ENCODE results near the gene PNN. TPM values are rescaled to one million over a fixed set of nuclear protein-coding genes. Genes with fewer than 3 reads are reported as not detected.
"Not testable (repeated sequence)": the region's sequence is repeated elsewhere in the genome, so short reads cannot be mapped to it uniquely, and the experiment has no call there.

PNN gene
- polyA plus RNA-seq, 1 donor, result 89.4 TPM

GRCh38 chr14:39181026-39181692, 6.1 kb downstream of the PNN start:
- no peak for DNase-seq (ENCODE audit: low read depth)

- no peak for DNase-seq (ENCODE audit: low read depth)
These were observed 6.6 kb downstream of the PNN start for GRCh38 chr14:39181693-39182047.

DNA sequence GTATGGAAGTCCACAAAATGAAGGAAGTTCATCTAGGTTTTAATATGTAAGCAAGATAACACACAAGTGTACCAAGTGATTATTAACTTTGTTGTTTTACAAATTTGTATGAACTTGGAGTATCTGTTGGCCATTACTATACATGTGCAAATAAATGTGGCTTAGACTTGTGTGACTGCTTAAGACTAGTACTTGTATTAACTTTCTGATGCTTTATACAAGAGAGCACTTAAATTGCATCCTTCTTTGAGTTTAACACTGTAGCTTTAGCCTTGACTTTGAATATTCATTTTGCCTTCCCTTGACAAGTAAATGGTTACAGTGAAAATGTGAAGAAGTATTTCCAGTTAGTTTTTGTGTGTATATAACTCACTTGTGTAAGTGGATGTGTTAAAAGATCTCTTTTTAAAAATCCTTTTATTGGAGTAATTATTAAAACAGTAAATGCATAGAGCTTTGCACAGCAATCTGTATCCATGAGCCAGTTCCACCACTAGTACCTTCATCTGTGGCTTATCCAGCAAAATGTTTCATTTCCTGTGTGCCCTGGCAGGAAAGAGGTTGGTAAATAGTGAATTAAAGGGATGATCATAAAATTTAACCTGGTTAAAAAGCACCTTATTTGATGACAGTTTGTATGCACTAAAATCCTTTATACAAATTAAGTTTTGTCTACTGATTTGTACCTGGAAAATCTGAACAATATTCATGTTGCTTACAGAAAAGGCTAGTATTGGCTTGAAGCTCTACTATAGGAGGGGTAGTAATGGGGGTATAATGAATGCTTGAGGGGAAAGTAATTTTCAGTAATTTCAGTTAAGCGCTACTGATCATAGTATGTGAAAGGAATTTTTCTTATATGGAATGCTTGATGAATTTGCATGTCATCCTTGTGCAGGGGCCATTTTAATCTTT, 8.0 kb downstream of the PNN start:
- DNase-seq (ENCODE audit: low read depth), result no peak

- not testable (repeated sequence) for DNase-seq (ENCODE audit: low read depth)
These were observed 8.6 kb downstream of the PNN start for GRCh38 chr14:39183685-39184003.

DNA sequence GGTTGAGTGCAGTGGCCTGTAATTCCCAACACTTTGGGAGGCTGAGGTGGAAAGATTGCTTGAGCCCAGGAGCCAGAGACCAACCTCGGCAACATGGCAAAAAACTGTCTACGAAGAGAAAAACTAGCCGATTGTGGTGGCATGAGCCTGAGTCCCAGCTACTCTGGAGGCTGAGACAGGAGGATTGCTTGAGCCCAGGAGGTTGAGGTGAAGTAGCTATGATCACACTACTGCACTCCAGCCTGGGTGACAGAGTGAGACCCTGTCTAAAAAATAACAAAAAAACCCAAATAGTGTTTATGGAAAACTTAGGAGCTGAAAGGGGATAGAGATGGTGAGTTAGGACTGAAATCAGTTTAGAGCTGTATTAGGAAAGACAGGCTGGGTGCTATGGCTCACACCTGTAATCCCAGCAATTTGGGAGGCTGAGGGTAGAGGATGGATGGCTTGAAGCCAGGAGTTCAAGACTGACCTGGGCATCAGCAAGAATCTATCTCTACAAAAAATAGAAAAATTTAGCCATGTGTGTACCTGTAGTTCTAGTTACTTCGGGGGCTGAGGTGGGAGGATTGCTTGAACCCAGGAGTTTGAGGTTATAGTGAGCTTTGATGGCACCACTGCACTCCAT, 9.7 kb downstream of the PNN start:
- no peak for DNase-seq (ENCODE audit: low read depth)

GRCh38 chr14:39185256-39186049, 10.4 kb downstream of the PNN start:
- DNase-seq (ENCODE audit: low read depth), result no peak

DNA sequence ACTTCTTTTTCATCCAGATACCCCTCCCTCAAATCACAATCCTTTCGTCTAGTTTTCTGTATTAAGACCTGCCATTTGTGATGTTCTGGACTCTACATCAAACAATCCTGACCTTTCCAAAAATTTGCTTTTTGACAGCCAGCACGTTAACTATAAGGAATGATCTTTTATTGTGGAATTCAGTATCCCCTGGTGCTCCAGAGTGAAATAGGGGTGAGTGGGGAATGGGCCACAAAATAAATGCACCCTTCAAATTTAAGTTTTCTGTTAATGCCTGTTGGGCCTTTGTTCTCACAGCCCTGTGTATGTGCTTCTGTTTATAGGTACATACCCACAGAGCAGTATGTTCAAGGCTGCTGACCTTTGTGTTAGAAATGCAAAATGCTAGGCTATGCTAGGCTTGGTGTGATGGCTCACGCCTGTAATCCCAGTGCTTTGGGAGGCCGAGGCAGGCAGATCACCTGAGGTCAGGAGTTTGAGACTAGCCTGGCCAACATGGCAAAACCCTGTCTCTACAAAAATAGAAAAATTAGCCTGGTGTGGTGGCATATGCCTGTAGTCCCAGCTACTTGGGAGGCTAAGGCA, 12.0 kb downstream of the PNN start:
- DNase-seq (ENCODE audit: low read depth), result no peak

GRCh38 chr14:39203659-39204606, 28.9 kb downstream of the PNN start:
- DNase-seq (ENCODE audit: low read depth), result no peak

GRCh38 chr14:39207430-39207829, 32.4 kb downstream of the PNN start:
- not testable (repeated sequence) for DNase-seq (ENCODE audit: low read depth)

DNA sequence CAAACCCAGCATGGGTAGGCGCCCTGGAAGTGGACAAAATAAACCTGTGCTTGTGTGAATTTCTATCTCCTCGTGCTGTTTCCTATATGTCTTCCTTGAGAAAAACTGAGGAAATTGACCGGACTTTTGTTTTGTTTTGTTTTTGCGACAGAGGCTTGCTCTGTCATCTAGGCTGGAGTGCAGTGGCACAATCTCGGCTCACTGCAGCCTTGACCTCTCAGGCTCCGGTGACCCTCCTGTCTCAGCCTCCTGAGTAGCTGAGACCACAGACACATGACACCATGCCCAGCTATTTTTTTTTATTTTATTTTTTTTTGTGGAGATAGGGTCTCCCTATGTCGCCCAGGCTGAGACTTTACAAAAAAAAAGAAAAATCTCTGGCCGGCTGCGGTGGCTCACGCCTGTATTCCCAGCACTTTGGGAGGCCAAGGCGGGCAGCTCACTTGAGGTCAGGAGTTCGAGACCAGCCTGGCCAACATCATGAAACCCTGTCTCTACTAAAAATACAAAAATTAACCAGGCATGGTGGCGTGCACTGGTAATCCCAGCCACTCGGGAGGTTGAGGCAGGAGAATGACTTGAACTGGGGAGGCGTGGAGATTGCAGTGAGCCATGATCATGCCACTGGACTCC, 36.2 kb downstream of the PNN start:
- DNase-seq (ENCODE audit: low read depth), result no peak

DNA sequence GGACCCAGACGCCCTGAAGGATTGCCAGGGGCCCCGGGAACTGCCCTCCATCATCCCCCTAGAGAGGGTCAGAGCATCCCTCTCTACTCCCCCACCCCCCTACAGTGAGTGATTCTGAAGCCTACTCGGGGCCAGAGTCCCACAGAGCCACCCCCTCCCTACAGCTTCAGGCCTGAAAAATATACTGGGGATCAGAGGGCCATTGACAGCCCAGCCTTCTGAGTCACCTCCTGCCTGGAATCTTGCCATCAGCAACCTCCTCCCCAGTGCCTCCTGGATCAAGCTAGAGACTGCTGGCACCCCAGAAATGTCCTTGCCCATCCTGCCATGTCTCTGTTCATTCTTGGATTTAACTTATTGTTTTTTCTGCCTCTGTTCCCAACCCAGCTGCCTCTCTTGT, 37.0 kb downstream of the PNN start:
- no peak for DNase-seq (ENCODE audit: low read depth)

GRCh38 chr14:39212693-39213092, 37.6 kb downstream of the PNN start:
- no peak for DNase-seq (ENCODE audit: low read depth)

- no peak for DNase-seq (ENCODE audit: low read depth)
These were observed 42.3 kb downstream of the PNN start for GRCh38 chr14:39217214-39217879.

DNA sequence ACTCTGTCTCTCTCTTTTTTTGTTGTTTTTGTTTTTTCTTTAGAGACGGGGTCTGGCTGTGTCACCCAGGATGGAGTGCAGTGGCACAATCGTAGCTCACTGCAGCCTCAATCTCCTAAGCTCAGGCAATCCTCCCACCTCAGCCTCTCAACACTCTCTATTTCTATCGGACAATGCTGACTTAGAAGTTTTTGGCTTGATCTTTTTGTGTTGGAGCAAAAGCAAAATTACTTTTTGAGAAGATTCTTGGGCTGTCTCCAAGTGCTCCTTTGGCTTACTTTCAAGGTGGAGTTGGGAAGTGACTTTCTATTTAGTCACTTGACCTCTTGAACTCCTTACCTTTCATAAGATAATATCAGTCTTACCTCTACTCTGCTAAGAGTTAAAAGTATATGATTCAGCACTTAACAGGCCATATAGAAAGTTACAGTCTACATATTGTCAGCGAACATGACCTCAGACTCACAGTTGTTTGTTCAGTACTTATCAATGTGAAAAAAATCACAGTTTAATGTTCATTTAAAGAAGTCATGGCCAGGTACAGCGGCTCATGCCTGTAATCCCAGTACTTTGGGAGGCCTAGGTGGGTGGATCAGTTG, 43.2 kb downstream of the PNN start:
- no peak for DNase-seq (ENCODE audit: low read depth)

GRCh38 chr14:39219075-39219499, 44.0 kb downstream of the PNN start:
- no peak for DNase-seq (ENCODE audit: low read depth)

DNA sequence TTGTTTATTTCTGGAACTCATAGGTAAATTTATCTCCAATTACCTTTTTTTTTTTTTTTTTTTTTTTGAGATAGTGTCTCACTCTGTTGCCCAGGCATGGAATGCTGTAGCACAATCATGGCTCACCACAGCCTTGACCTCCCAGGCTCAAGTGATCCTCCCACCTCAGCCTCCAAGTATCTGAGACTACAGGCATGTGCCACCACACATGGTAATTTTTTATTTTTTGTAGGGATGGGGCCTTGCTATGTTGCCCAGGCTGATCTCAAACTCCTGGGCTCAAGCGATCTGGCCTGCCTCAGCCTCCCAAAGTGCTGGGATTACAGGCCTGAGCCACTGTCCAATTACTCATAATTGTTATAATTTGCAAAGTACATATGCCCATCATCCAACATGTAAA, 45.4 kb downstream of the PNN start:
- DNase-seq (ENCODE audit: low read depth), result not testable (repeated sequence)

DNA sequence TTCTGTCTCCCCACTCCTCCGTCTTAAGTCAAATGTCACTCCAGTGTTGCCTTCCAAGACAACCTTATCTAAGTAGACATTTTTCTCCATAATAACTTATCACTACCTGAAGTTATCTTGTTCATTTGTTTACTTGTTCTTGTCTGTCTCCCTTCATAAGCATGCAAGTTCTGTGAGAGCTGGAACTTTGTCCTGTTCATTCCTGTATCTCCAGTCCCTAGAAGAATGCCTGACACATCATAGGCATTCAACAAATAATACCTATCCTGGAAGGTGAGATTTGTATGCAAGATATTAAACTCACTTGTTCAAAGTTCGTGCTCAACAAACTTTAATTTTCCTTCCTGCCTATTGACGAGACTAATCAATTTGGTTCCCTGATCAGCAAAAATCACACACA, 53.0 kb downstream of the PNN start:
- no peak for DNase-seq (ENCODE audit: low read depth)

GRCh38 chr14:39228509-39229221, 53.6 kb downstream of the PNN start:
- DNase-seq (ENCODE audit: low read depth), result no peak

- DNase-seq (ENCODE audit: low read depth), result no peak
These were observed 54.1 kb downstream of the PNN start for GRCh38 chr14:39229222-39229543.
